ENCODE measurements around the gene TCF7L1.

Gene TCF7L1

DNA sequence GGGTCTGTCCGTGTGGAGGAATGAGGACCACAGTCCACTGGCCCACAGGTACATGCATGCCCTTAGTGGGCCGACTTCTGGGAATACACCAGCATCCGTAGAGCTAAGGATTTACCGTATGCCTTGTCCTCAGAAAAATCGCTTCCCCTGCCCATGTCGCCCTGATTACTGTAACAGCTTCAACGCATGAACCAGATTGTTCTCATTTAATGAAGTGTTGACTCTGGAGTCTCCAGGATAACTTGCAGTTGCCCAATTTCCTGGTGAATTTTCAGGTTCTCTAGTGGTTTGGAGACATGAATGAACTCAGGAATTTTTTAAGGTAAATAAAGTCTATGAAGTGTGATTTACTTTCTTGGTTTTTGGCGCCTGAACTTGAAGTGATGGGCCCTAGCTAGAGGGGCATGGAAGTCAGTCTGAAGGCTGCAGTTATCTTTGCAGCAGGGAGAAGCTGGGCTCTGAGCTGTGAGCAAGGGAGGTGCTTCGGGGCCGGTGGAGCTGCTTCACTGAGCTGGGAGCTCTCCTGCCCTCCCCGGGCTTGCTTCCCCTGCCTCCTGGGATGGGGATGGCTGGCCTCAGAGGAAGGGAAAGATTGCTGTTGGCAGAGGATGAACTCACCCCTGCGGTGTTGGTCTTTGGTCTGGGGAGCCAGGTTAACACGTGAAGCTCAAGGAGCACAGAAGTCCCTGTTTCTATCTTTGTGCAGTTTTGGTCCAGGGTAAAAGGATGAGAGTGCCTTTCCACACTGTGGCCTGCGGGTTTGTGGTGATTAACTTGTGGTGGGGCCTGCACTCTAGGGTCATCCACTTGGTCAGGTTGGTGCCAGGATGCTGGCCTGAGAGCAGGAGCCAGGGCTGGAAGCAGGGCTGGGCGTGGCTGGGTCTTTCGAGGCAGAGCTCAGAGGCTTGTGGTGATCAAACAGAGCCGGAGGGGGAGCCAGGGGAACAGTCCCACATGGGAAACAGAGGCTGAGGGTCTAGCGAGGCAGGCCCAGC, 28.1 kb downstream of the TCF7L1 start:
- in situ Hi-C loops (cut with HindIII; ENCODE audit: low sequenced_read_pairs) = no loop called here

- in situ Hi-C loops (cut with HindIII; ENCODE audit: low sequenced_read_pairs) = no loop called here
Observed at GRCh38 chr2:85162746-85163301, 29.6 kb downstream of the TCF7L1 start.

DNA sequence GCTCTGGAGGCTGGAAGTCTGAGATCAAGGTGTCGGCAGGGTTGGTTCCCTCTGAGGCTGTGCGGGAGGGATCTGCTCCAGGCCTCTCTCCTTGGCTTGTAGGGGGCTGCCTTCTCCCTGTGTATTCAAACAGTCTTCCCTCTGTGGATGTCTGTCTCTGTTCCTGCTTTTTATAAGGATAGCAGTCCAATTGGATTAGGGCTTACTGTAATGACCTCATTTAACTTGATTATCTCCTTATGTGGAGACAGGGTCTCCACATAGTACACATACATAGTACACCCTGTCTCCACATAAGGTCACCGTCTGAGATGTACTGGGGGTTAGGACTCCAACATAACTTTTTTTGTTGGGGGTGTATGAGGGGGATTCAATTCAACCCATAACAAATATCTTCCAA, 30.5 kb downstream of the TCF7L1 start:
- in situ Hi-C loops (cut with HindIII; ENCODE audit: low sequenced_read_pairs) = no loop called here

DNA sequence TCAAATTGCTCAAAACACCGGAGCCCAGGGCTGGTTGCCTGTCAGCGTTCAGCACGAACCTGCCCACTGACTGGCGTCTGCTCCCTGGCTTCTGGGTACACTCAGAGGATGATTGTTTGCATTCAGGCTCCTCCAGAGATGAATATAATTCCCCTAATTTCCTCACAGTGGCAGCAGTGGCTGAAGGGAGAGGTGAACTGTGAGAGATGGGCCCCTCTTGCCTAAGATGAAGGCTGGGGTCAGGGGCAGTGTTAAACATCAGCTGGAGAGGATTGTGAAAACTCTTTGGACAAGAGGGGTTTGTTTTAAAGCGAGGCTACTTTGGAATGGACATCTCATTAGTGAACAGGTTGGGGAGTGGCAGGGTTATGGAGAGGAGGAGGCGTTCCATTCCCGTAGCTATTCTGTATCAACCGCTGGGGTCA, 31.0 kb downstream of the TCF7L1 start:
- in situ Hi-C loops (cut with HindIII; ENCODE audit: low sequenced_read_pairs) = no loop called here

- in situ Hi-C loops (cut with HindIII; ENCODE audit: low sequenced_read_pairs) = no loop called here
Observed at GRCh38 chr2:85165088-85165690, 32.0 kb downstream of the TCF7L1 start.

DNA sequence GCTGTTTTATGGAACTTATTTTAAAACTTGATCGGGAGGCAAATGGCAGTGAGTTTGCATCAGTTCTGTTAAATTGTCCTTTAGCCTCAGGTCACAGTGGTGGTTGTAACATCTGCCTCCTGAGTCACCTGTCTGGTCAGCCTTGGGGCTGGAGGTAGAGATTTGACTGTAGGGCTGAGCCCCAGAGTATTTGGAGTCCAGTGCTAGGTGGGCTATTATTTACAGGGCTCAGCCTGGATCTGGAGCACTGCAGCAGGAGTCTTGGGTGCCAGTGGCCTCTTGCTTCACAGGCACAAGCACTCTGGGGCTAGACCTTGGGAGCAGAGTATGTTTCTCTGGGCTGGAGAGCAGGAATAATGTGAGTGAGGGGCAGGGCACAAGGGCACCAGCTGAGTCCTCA, 32.8 kb downstream of the TCF7L1 start:
- in situ Hi-C loops (cut with HindIII; ENCODE audit: low sequenced_read_pairs) = no loop called here

DNA sequence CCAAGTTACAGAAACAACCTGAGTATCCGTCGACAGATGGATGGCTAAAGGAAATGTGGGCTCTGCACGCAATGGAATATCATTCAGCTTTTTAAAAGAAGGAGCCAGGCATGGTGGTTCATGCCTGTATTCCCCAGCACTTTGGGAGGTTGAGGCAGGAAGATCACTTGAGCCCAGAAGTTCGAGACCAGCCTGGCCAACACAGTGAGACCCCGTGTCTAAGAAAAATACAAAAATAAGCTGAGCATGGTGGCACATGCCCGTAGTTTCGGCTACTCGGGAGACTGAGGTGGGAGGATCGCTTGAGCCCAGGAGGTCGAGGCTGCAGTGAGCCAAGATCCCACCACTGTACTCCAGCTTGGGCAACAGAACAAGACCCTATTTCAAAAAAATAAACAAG, 34.3 kb downstream of the TCF7L1 start:
- in situ Hi-C loops (cut with HindIII; ENCODE audit: low sequenced_read_pairs) = no loop called here

DNA sequence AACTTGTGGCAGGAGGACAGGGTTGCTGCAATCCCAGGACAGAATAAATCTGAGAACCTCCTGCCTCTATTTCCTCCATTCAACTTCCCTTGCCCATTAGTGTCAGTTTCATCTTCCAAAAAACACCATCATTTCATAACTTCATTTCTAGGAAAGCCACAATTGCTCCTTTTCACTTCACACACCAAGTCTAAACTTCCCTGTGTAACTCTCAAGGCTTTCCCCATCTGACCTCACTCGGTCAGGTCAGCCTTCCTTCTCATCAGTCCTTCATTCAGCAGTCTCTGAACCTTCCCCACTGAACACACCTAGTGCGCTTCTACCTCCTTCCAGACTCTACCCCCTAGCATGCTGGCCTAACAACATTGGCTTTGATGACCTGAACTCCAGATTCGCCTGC, 35.8 kb downstream of the TCF7L1 start:
- in situ Hi-C loops (cut with HindIII; ENCODE audit: low sequenced_read_pairs) = no loop called here

DNA sequence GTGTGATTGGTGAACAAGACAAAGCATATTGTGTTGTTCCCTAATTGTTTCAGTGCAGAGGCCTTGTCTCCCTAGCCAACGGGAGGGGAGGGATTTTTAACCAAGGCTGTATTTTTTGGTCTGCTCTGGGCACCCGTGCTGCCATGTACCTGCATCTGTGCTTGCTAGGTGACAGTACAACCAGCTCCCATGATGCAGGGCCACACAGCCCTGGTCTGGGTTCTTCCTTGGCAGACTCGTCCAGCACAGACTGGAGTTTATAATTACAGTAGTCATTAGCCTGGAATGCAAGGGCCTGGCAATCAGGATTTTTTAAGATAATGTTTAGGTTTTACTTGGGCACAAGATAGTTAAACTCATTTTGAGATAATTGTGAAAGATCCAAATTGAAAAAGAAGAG, 36.4 kb downstream of the TCF7L1 start:
- in situ Hi-C loops (cut with HindIII; ENCODE audit: low sequenced_read_pairs) = no loop called here

GRCh38 chr2:85170938-85171475, 37.8 kb downstream of the TCF7L1 start:
- in situ Hi-C loops (cut with HindIII; ENCODE audit: low sequenced_read_pairs) = no loop called here

DNA sequence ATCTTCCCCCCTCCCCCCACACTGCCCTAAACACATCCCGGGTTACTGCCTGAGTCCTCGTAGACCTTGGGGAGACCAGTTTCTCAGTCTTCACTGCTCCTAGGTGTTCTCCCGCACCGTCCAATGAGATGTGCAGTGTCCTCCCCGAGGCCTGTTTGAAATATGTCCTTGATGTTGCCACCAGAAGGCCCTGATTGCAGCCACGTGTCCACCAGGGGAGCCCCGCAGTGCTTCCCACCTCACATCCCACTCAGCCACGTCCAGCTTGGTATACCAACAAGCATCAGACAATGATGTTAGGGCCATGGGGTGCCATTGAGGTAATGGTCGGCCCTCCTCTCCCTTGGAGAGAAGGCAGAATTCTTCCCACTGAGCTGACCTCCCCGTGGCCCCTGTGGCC, 38.7 kb downstream of the TCF7L1 start:
- in situ Hi-C loops (cut with HindIII; ENCODE audit: low sequenced_read_pairs) = no loop called here

DNA sequence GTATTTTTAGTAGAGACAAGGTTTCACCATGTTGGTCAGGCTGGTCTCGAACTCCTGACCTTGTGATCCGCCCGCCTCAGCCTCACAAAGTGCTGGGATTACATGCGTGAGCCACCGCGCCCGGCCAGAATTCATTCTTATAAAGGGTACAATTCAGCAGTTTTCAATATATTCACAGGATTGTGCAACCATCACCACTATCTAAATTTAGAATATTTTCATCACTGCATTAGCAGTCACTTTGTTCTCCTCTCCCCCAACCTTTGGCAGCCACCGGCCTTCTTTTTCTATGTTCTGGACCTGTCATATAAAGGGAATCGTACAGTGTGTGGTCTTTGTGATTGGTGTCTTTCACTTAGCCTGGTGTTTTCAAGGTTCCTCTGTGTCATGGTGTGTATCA, 40.7 kb downstream of the TCF7L1 start:
- in situ Hi-C loops (cut with HindIII; ENCODE audit: low sequenced_read_pairs) = no loop called here

DNA sequence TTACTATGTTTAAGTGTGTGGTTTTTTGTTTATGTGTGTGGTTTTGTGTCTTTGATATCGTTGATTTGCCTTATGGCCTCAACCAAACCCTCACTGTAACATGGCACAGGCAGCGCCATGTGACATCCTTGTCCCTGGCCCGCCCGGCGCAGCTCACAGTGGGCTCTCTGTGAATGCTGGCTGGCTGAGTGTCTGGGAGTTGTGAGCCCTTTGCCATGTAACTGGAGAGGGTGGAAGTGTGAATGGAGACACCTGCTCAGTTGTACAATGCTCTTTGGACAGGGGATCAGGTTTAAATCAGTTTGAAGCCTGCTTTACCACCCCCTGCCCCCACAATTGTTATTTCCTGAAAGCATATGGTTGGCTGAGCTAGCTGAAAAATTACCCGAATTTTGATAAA, 41.8 kb downstream of the TCF7L1 start:
- in situ Hi-C loops (cut with HindIII; ENCODE audit: low sequenced_read_pairs) = no loop called here

DNA sequence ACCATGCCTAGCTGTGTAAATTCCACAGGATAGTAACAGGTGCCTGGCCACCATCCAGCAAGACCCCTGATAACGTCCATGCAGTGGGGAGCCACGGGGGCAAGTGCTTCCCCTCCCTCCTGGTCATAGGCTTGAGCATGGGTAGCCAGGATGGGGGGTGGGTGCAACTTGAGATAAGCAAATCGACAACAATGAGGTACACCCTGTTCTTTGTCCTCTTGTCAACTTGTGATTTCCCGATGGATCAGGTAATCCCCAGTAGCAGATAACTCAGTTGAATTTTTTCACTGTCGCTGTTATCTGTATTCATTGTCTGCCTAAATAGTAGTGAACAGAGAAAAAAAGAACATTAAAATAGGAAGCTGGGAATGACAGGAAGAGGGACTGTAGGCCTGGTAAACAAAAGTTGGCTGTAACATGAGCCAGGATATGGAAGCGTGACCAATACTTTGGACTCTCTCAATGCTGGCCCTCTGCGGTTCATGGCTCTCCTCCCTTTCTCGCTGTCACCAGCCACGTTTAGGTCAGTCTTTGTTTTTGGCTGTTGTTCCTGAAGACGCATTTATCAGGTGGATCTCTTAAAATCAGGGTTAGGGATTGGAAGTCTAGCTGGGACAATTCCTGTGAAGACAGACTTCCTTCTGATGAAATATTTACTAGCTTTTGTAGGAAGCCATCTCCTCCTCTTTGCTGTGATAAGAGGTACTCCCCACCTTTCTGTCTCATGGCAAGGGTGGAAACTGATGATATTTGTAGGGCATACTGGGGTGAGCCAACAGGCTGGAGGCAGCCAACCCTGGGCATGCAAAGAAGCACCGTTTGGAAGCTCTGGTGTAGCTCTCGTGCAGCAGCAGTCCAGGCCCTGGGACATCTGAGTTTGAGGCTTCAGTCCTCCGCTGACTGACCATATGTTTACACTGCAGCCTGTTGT, 42.4 kb downstream of the TCF7L1 start:
- in situ Hi-C loops (cut with HindIII; ENCODE audit: low sequenced_read_pairs) = no loop called here

DNA sequence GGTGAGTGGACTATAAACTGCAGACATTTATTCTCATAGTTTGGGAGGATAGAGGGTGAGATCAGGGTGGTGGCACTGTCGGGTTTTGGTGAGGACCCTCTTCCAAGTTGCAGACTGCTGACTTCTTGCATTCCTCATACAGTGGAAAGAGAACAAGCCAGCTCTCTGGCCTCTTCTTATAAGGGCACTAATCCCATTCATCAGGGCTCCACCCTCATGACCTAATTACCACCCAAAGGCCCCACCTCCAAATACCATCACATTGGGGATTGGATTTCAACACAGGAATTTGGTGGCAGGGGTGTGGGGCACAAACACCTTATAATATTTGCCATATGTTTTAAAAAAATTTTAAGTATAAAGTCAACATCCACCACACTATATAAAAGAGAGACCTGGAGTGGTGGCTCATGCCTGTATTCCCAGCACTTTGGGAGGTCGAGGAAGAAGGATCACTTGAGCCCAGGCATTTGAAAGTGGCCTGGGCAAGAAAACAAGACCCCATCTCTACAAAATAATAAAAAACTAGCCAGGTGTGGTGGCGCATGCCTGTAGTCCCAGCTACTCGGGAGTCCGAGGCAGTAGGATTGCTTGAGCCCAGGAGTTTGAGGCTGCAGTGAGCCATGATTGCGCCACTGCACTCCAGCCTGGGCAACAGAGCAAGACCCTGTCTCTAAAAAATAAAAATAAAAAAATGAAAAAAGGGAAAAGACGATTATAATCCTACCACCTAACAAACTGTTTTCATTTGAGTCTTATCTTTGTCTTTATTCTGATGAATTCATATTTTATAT, 44.0 kb downstream of the TCF7L1 start:
- in situ Hi-C loops (cut with HindIII; ENCODE audit: low sequenced_read_pairs) = no loop called here

GRCh38 chr2:85178154-85178553, 45.0 kb downstream of the TCF7L1 start:
- in situ Hi-C loops (cut with HindIII; ENCODE audit: low sequenced_read_pairs) = no loop called here

DNA sequence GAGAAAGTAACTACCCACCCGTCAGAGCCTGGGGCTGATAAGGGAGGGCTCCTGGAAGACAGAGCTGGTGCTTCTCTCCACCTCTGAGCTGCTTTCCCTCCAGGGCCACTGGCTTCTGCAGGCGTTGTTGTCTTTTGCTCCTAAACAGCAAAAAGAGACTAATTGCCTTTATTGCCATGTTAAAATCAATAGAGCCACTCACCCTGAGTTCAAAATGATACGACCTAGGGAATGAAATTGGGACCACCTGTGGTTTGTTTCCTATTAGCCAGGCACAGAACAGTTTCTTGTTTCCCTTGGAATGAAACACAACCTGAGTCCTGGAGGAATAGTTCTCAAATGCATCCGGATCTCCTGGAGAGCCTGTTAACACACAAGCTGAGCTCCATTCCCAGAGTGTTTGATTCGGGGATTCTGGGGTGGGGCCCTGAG, 45.8 kb downstream of the TCF7L1 start:
- in situ Hi-C loops (cut with HindIII; ENCODE audit: low sequenced_read_pairs) = no loop called here

- in situ Hi-C loops (cut with HindIII; ENCODE audit: low sequenced_read_pairs) = no loop called here
Observed at GRCh38 chr2:85179541-85179940, 46.3 kb downstream of the TCF7L1 start.

DNA sequence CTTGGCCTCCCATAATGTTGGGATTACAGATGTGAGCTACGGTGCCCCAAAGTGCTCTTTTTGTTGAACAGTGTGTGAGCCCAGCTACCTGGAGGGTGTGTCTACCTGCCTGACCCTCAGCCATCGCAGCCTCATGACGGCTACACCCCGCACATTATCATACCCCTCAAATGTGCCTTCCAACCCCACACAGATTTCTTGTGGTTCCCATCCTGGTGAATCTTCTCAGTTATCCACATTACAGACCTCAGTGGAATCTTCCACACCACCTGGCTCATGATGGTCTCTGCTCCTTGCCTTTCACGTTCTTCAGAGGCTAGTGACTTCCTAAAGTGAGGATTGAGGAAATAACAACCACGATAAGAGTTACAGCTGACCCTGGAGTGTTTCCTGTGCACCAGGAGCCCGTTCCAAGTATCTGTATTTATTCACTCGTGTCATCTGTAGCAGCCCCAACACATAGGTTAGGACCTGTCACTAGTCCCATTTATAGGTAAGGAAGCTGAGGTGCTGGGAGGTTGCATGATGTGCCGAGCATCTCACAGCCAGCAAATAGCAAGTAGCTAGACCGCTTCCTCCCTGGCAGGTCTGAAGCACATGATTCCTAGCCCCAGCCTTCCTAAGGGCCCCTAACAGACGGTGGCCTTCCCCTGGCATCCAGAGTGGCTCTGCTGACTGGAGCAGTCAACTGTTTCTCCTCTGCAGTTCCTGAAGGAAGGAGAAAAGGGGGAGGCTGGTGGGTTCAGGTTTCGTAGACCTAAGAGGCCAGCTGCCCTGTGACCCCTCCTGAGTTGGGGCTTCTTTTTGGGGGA, 47.3 kb downstream of the TCF7L1 start:
- in situ Hi-C loops (cut with HindIII; ENCODE audit: low sequenced_read_pairs) = no loop called here

Data from DLD1 (cell line).